Dermis microvascular lymphatic vessel endothelial cell (primary cell): Measurements from ENCODE around the gene SS18L1. TPM values are rescaled to one million over a fixed set of nuclear protein-coding genes. Genes with fewer than 3 reads are reported as not detected.
A peak's percentile ranks its signal among the peaks of the same experiment; 100 is the strongest.

Experiments used
- DNase-seq, 2 donors: peaks; one replicate each; pipeline versions ENCODE4 v3.0.0 to v3.0.0-alpha.2; 2010; ENCODE audit warnings: low read depth in 2 of 2
- total RNA-seq: library from RNA; depleted of rRNA; stranded (reverse); fragments of >200 nt; gene quantifications from 2 replicates; pipeline ENCODE4 v1.2.1, GENCODE V29; 2014

SS18L1 gene
- total RNA-seq, 1 donor from 2014 or later = 6.4 TPM

GRCh38 chr20:62208795-62209755 is 65.5 kb downstream of the SS18L1 start:
- peak in 1 of 2 donors; percentile 49 for DNase-seq

DNA sequence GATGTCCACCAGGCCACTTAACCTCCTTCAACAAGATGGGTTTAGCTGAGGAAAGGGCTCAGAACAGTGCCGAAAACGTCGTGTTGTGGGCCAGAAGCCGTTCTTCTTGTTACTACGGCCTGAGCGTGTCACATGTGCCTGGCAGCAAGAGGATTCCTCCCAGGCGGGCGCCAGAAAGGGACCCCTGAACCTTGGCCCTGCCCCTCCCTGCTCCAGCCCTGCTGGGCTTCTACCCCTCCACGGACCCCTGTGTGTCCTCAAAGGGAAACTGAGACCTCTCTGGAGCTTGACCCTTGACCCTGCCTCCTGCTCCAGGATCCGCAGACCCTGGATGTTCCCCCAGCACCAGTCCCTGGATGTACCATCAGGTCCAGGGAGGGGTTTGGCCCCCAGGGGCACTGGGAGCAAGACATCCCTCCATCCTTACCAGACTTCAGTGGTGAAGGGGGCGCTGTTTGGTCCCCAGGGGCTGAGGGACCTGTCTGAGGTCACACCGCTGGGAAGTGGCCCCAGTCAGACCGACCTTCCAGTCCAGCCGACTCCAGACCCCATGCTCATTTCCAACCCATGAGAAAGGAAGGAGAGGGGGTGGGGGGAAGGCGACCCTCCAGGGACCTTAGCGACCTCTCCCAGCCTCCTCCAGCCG is 66.4 kb downstream of the SS18L1 start:
- DNase-seq = no peak

DNA sequence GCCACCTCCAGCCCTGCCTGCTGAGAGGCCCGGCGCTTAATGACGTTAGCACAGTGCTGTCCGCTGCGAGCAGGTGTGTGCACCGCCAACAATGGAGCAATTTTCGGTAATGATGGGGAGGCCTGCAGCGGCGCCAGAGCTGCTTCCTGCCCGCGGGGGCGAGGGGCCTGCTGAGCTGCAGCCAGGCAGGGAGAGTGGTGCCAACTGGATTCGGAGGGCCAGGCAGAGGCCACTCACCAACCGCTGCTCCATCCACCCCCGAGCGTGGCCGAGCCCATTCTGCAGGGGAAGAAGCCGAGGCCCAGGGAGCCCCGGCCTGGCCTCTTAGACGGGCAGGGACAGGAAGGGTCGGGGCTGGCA is 66.9 kb downstream of the SS18L1 start:
- DNase-seq = no peak

DNA sequence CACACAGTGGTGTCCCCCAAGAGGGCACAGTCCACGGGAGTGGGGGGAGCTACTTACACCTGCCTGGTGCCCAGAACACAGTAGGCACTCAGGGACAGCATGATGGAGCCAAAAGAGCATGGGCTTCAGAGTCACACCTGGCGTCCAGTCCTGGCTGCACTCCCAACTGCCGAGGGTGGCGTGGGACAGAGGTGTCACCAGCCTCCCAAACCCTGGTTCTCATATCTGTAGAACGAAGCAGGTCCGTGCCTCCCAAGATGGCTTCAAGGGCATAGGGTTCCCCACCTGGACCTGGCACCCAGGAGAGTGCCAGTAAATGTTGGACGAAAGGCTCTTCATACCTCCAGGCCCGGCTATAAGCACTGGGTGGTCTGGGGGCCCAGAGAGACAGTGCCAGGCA is 67.6 kb downstream of the SS18L1 start:
- DNase-seq = no peak

DNA sequence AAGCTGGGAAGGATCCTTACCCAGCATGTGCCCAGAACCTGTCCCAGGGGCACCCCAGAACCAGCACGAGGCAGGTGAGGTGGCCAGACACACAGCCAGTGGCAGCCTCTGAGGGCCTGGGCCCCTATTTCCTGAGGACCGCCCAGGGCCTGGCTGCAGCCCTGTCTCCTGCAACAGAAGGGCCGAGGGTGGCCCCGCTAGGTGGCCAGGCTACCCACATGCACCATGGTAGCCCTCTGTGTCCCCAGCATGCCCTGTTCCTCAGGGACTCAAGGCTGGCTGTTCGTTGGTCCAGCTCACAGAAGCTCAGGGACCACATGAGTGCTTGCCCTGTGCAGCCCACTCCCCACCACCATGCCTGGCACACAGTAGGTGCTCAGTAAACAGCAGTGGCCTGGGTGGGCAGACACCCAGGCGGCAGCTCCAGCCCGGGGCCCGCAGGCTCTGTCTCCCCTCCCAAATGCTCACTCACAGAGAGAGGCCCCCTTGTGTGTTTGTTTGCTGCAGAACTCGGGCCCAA is 68.3 kb downstream of the SS18L1 start:
- no peak for DNase-seq

GRCh38 chr20:62212299-62212698 is 68.7 kb downstream of the SS18L1 start:
- no peak for DNase-seq

GRCh38 chr20:62214067-62214466 is 70.5 kb downstream of the SS18L1 start:
- DNase-seq = no peak

DNA sequence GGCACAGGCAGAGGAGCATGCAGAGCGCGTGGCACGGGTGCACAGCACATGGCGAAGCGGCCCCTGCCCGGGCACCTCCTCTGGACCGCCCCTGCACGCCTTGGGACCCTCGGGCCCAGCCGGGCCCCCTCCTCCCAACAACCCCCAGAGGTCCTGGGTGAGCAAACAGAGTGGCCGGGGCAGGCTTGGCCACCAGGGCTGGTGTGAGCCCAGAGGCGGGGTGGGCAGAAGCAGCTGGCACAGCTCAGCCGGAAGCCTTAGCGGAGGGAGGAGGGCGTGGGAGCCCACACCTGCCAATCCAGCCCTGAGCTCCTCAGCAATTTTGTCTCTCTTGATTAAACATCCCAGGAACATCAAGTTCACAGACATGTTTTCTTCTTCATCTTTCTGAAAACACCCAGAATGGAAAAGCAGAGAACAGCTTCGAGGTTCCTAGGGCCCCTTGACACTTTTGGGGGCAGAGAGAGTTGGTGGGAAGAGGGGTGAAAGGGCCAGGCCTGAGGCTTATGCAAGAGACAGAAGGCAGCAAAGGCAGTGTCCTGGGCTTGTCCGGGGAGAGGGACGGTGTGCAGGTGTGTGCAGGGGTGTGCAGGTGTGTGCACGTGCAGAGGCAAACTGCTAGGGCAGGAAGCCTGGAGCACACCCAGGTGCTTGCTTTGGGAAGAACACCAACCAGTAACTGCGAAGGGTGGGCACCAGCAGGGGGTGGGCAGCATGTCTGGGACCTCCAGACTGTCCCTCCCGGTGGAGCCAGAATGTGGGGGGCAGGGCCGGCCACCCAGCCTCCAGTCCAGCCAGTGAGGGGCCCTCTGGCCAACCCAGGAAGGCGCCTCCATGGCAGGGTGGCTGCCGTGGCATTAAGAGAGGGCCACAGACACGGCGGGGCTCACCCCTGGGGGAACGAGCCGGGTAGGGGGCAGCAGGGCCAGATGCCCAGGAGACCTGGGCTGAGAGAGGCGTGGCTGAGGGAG is 71.7 kb downstream of the SS18L1 start:
- no peak for DNase-seq

DNA sequence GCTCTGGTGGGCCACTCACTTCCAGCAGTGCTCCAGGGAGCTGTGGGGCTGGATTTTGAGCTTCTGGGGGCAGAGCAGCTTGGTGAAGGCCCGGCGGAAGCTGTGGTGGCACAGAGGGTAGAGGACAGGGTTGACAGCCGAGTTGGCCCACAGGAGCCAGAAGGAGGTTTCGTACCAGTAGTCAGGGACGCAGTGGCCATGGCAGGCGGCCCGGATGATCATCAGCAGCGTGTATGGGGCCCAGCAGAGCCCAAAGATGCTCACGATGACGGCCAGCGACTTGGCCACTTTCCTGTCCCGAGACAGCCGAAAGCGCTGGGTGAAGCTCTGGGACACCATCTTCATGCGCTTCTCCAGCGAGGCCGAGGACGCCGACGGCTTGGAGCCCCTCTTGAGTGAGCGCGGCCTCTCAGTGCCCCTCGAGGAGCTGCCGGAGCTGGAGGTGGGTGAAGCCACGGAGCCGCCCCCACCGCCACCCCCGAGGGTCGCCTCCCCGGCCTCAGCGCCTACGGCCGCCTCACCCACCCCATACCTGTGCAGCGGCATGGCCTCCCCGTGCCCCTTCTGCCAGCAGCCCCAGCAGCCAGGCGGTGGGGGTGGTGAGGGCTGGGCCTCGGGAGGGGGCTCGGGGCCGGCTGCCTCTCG is 72.5 kb downstream of the SS18L1 start:
- DNase-seq = no peak

GRCh38 chr20:62216636-62217566 is 73.3 kb downstream of the SS18L1 start:
- no peak for DNase-seq

DNA sequence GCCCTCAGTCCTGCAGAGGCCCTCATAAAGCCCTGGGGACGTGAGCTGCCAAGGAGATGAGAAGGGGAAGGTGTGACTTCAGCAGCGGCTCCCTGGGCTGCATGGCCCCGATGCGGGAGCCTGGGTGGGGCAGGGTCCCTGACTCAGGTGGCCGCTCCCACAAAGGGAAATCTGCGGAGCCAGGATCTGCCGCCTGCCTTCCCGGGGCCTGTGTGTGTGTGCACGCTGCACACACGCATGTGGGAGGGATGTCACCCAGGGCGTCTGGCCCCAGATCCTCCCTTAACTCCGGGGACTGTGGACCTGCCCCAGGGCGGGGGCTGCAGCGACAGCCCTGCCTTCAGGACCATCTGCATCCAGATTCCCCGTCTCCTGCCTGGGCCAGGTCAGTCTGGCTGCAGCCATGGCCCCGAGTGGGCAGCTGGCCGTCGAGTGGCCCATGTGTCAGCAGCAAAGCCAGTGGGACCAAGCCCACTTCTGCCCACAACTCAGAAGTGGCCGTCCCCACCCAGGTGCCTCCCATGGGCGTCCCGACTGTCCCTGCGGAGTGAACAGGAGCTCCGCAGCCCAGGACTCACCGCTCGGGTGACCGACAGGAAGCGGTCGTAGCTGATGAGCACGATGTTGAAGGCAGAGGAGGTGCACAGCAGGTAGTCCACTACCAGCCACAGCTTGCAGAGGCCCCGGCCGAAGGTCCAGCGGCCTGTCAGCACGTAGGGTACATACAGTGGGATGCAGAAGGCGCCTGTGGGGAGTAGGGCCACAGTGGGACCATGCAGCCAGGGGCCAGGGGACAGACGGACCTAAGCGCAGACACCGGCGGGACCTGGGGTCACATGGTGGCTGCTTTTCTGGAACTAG is 74.6 kb downstream of the SS18L1 start:
- no peak for DNase-seq

- DNase-seq = peak in 1 of 2 donors; percentile 20
These were observed 75.8 kb downstream of the SS18L1 start for GRCh38 chr20:62219101-62219991.

GRCh38 chr20:62219992-62220665 is 76.6 kb downstream of the SS18L1 start, which contains the start of gene HRH3:
HRH3 (minus strand) TSS chr20:62220278; CDS start chr20:62219970, 308 bp downstream.
- DNase-seq = peak in 1 of 2 donors; percentile 53

- no peak for DNase-seq
These were observed 77.3 kb downstream of the SS18L1 start for GRCh38 chr20:62220666-62221568.

GRCh38 chr20:62222266-62222850 is 78.8 kb downstream of the SS18L1 start:
- no peak for DNase-seq

DNA sequence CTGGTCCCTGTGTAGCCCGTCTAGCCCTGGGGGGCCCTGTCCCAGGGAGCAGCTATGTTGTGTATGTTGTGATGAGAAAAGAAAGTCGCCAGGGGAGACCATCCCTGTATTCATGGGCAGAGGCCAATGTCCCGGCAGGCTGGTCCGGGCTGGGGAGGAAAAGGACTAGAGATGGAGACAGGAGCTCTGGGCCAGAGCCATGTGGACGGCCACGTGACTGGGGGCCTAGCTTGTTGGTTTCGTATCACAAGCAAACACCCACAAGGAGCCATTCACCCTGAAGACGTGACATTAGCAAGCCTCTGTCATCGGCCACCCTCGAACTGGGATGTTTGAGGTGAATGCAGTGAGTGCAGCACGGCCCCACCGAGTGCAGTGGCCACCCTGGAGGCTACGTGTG is 79.4 kb downstream of the SS18L1 start:
- DNase-seq = no peak
